Measurements from ENCODE around the gene ZNF791. TPM values are rescaled to one million over a fixed set of nuclear protein-coding genes. Genes with fewer than 3 reads are reported as not detected.
"Not testable (repeated sequence)": the region's sequence is repeated elsewhere in the genome, so short reads cannot be mapped to it uniquely, and the experiment has no call there.

ZNF791 gene
- total RNA-seq, 2 experiments from 2014 or later, result 16.1 to 18.1 TPM

GRCh38 chr19:12597594-12597993 is 13.1 kb upstream of the ZNF791 start:
- Mint-ChIP-seq H3K27ac (no peak overlapping the region), H3K27me3 (no peaks in the 10 kb centered on the region), H3K9me3 (ENCODE audit: low read depth) (no peaks in the 10 kb centered on the region), H3K4me3 (no peak overlapping the region), H3K36me3 (ENCODE audit: low read depth) (peaks cover 8% of the 10 kb centered on the region), H3K4me1 (no peaks in the 10 kb centered on the region)
- POLR2A ChIA-PET, result no interaction called here
- CTCF ChIA-PET, result interaction anchor here (1.2 kb wide), 1 partner anchor 38 kb away, joined by 4 read pairs; no protein-coding TSS in a partner anchor
- intact Hi-C loops (cut with DNase I, micrococcal nuclease), result no loop called here
- ATAC-seq, result no peak
- DNase-seq, result no peak

DNA sequence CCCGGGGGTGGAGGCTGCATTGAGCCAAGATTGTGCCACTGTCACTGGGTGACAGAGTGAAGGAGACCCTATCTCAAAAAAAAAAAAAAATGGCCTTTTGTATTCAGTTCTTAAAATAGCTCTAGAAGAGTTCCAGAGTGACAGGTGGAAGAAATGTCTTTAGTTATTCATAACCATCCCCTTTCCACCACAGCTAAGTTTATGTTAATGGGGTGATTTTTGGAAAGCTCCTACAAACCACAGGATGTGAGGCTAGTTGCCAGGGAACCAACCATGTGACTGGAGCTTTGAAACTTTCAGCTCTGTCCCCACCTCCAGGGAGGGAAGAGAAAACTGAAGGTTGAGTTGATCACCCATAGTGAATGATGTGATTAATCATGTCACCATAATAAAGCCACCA is 7.0 kb upstream of the ZNF791 start:
- intact Hi-C loops (cut with DNase I, micrococcal nuclease), result loop anchor here in 1 of 2 experiments (1.0 kb wide), 1 partner anchor 10 kb away; no protein-coding TSS in a partner anchor
- Mint-ChIP-seq H3K4me3 (no peak overlapping the region), H3K4me1 (peaks cover 17% of the 10 kb centered on the region), H3K36me3 (ENCODE audit: low read depth) (peaks cover 7% of the 10 kb centered on the region), H3K27me3 (no peaks in the 10 kb centered on the region), H3K9me3 (ENCODE audit: low read depth) (no peaks in the 10 kb centered on the region), H3K27ac (peak overlapping the region; percentile 19)
- ChIA-PET CTCF (interaction anchor here (0.6 to 1.4 kb wide), 9 partner anchors 10 to 579 kb away, joined by 3 to 5 read pairs (median 3); partner anchors contain the start of gene GET3), POLR2A (interaction anchor here (0.6 to 1.0 kb wide), 5 partner anchors 10 to 289 kb away, joined by 3 to 11 read pairs (median 5); partner anchors contain the start of gene ZNF563)
- peak; percentile 98 for ATAC-seq
- peak; percentile 80 for DNase-seq

GRCh38 chr19:12606796-12607195 is 3.9 kb upstream of the ZNF791 start:
- no peak for DNase-seq
- Mint-ChIP-seq H3K9me3 (ENCODE audit: low read depth) (no peaks in the 10 kb centered on the region), H3K36me3 (ENCODE audit: low read depth) (peaks cover 7% of the 10 kb centered on the region), H3K27me3 (no peaks in the 10 kb centered on the region), H3K4me3 (no peak overlapping the region), H3K4me1 (peaks cover 26% of the 10 kb centered on the region), H3K27ac (no peak overlapping the region)
- CTCF ChIA-PET, result no interaction called here
- POLR2A ChIA-PET, result no interaction called here
- no peak for ATAC-seq
- intact Hi-C loops (cut with DNase I, micrococcal nuclease), result no loop called here

- ATAC-seq (no peak), DNase-seq (no peak)
- POLR2A ChIA-PET, result interaction anchor here (1.4 kb wide), 1 partner anchor 112 kb away, joined by 4 read pairs; no protein-coding TSS in a partner anchor
- CTCF ChIA-PET, result interaction anchor here (0.8 kb wide), 1 partner anchor 32 kb away, joined by 3 read pairs; no protein-coding TSS in a partner anchor
- Mint-ChIP-seq H3K4me3 (no peak overlapping the region), H3K27me3 (no peaks in the 10 kb centered on the region), H3K27ac (no peak overlapping the region), H3K36me3 (ENCODE audit: low read depth) (peaks cover 7% of the 10 kb centered on the region), H3K9me3 (ENCODE audit: low read depth) (no peaks in the 10 kb centered on the region), H3K4me1 (peaks cover 28% of the 10 kb centered on the region)
- intact Hi-C loops (cut with DNase I, micrococcal nuclease), result no loop called here
These were observed 3.1 kb upstream of the ZNF791 start for GRCh38 chr19:12607631-12608030.

- ChIA-PET POLR2A (interaction anchor here (0.8 to 1.2 kb wide), 3 partner anchors 55 to 126 kb away, joined by 4 to 5 read pairs (median 4); partner anchors contain the start of genes MAN2B1 and WDR83), CTCF (interaction anchor here (0.7 to 1.3 kb wide), 2 partner anchors 12 to 60 kb away, joined by 3 read pairs; no protein-coding TSS in a partner anchor)
- Mint-ChIP-seq H3K4me1 (peaks cover 37% of the 10 kb centered on the region), H3K9me3 (ENCODE audit: low read depth) (no peaks in the 10 kb centered on the region), H3K27ac (peak overlapping the region; percentile 99), H3K36me3 (ENCODE audit: low read depth) (peaks cover 24% of the 10 kb centered on the region), H3K27me3 (no peaks in the 10 kb centered on the region), H3K4me3 (peak overlapping the region; percentile 94)
- DNase-seq, result no peak
- no peak for ATAC-seq
- intact Hi-C loops (cut with DNase I, micrococcal nuclease), result loop anchor here (2.0 to 5.0 kb wide), 5 partner anchors 47 to 506 kb away; partner anchors contain the start of genes NACC1 (in 1 of the 2), RAD23A (in 1 of the 2) and TRMT1 (in 1 of the 2)
These were observed 610 bp downstream of the ZNF791 start for GRCh38 chr19:12611361-12611699.

DNA sequence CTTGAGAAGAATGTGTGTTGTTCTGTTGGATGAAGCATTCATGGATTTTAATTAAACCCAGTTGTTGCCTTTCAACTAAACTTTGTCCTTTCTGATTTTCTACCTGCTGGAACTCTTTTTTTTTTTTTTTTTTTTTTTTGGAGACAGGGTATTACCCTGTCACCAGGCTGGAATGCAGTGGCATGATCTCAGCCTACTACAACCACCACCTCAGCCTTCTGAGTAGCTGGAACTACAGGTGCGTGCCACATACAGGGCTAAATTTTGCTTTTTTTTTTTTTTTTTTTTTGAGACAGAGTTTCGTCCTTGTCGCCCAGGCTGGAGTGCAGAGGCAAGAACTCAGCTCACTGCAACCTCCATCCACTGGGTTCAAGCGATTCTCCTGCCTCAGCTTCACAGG is 6.9 kb downstream of the ZNF791 start:
- Mint-ChIP-seq H3K4me3 (no peak overlapping the region), H3K9me3 (ENCODE audit: low read depth) (no peaks in the 10 kb centered on the region), H3K36me3 (ENCODE audit: low read depth) (peaks cover 34% of the 10 kb centered on the region), H3K27ac (no peak overlapping the region), H3K27me3 (no peaks in the 10 kb centered on the region), H3K4me1 (peaks cover 37% of the 10 kb centered on the region)
- ChIA-PET CTCF (interaction anchor here (0.7 kb wide), 1 partner anchor 148 kb away, joined by 4 read pairs; no protein-coding TSS in a partner anchor), POLR2A (no interaction called here)
- intact Hi-C loops (cut with DNase I, micrococcal nuclease), result no loop called here
- DNase-seq (no peak), ATAC-seq (no peak)

DNA sequence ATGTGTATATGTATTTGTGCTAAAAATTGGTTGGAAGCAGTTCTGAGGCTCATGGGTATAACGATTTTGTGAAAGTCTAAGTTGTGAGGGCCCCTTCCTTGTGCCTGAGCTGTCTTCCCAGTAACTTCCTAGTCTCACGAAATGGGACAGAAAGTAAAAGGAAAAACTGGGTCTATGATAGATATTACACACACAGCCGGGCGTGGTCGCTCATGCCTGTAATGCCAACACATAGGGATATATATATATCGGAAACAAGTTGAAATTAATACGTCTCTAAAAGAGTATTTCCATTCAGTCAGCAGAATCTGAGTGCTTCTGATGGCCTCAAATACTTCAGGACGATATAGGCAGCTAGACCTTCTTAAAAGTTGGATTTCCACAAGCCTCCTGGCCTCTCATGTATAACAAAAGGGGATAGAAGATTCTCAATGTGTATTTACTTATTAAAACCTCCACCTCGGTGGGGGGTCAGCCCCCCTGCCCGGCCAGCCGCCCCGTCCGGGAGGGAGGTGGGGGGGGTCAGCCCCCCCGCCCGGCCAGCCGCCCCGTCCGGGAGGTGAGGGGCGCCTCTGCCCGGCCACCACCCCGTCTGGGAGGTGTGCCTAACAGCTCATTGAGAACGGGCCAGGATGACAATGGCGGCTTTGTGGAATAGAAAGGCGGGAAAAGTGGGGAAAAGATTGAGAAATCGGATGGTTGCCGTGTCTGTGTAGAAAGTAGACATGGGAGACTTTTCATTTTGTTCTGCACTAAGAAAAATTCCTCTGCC is 10.7 kb downstream of the ZNF791 start:
- Mint-ChIP-seq H3K36me3 (ENCODE audit: low read depth) (peaks cover 32% of the 10 kb centered on the region), H3K4me1 (peaks cover 12% of the 10 kb centered on the region)
- POLR2A ChIA-PET; CTCF ChIA-PET; H3K27ac Mint-ChIP-seq; H3K27me3 Mint-ChIP-seq; H3K9me3 Mint-ChIP-seq (ENCODE audit: low read depth); intact Hi-C loops (cut with DNase I, micrococcal nuclease); ATAC-seq; H3K4me3 Mint-ChIP-seq; DNase-seq: not testable (repeated sequence)

DNA sequence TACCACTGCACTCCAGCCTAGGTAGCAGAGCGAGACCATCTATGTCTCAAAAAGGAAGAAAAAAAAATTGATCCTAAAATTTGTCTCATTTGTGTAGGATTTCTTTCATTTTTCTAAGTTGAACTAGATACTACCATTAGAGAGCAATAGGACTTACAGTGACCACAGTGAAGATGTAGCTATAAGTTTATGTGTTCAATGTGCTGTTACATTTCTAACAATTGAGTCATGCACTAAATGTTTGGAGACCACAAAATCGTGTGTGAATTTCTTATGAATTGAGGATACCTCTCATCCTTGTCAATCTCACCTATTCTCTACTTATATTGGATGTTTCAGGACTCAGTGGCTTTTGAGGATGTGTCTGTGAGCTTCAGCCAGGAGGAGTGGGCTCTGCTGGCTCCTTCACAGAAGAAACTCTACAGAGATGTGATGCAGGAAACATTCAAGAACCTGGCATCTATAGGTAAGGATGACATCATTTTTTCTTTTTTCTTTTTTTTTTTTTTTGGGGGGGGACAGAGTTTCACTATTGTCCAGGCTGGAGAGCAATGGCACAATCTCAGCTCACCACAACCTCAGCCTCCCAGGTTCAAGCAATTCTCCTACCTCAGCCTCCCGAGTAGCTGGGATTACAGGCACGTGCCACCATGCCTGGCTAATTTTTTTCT is 12.8 kb downstream of the ZNF791 start:
- ChIA-PET POLR2A (no interaction called here), CTCF (interaction anchor here (0.5 to 1.2 kb wide), 4 partner anchors 11 to 1091 kb away, joined by 3 read pairs; partner anchors contain the start of genes ZNF490 and ZNF791)
- Mint-ChIP-seq H3K9me3 (ENCODE audit: low read depth) (peaks cover 14% of the 10 kb centered on the region), H3K27ac (no peak overlapping the region), H3K27me3 (no peaks in the 10 kb centered on the region), H3K36me3 (ENCODE audit: low read depth) (peaks cover 46% of the 10 kb centered on the region), H3K4me3 (no peak overlapping the region), H3K4me1 (peaks cover 4% of the 10 kb centered on the region)
- DNase-seq, result no peak
- ATAC-seq, result no peak
- intact Hi-C loops (cut with DNase I, micrococcal nuclease), result no loop called here

- intact Hi-C loops (cut with DNase I, micrococcal nuclease), result no loop called here
- no peak overlapping the region for H3K4me3 Mint-ChIP-seq
- H3K36me3 Mint-ChIP-seq (ENCODE audit: low read depth), result peaks cover 63% of the 10 kb centered on the region
- H3K27ac Mint-ChIP-seq, result no peak overlapping the region
- H3K9me3 Mint-ChIP-seq (ENCODE audit: low read depth), result peaks cover 22% of the 10 kb centered on the region
- ChIA-PET CTCF (no interaction called here), POLR2A (interaction anchor here (1.0 kb wide), 1 partner anchor 23 kb away, joined by 11 read pairs; no protein-coding TSS in a partner anchor)
- H3K4me1 Mint-ChIP-seq, result peaks cover 11% of the 10 kb centered on the region
- ATAC-seq (peak; percentile 47), DNase-seq (no peak)
- no peaks in the 10 kb centered on the region for H3K27me3 Mint-ChIP-seq
These were observed 16.2 kb downstream of the ZNF791 start for GRCh38 chr19:12626958-12627357.

DNA sequence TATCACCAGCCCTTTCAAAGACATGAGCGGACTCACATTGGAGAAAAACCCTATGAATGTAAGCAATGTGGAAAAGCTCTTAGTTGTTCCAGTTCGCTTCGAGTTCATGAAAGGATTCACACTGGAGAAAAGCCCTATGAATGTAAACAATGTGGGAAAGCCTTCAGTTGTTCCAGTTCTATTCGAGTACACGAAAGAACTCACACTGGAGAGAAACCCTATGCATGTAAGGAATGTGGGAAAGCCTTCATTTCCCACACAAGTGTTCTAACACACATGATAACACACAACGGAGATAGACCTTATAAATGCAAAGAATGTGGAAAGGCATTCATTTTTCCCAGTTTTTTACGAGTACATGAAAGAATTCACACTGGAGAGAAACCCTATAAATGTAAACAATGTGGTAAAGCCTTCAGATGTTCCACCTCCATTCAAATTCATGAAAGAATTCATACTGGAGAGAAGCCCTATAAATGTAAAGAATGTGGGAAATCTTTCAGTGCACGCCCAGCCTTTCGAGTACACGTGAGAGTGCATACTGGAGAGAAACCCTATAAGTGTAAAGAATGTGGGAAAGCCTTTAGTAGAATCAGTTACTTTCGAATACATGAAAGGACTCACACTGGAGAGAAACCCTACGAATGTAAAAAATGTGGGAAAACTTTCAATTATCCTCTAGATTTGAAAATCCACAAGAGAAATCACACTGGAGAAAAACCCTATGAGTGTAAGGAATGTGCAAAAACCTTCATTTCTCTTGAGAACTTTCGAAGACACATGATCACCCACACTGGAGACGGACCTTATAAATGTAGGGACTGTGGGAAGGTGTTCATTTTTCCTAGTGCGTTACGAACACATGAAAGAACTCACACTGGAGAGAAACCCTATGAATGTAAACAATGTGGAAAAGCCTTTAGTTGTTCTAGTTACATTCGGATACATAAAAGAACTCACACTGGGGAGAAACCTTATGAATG is 17.6 kb downstream of the ZNF791 start:
- POLR2A ChIA-PET, result no interaction called here
- no peak for ATAC-seq
- Mint-ChIP-seq H3K4me1 (peaks cover 8% of the 10 kb centered on the region), H3K36me3 (ENCODE audit: low read depth) (peaks cover 63% of the 10 kb centered on the region), H3K27me3 (no peaks in the 10 kb centered on the region), H3K4me3 (no peak overlapping the region), H3K27ac (no peak overlapping the region), H3K9me3 (ENCODE audit: low read depth) (peaks cover 22% of the 10 kb centered on the region)
- CTCF ChIA-PET, result interaction anchor here (0.7 kb wide), 1 partner anchor 24 kb away, joined by 3 read pairs; no protein-coding TSS in a partner anchor
- DNase-seq, result no peak
- intact Hi-C loops (cut with DNase I, micrococcal nuclease), result no loop called here
